RWPE2 (cell line): ENCODE data around the gene SHISA7.

ENCODE experiments used
- ATAC-seq: fragments of 200-7000 bp; cut with Tn5 transposase; 3 replicates; pipeline ENCODE4 v1.9.1; 2021; ENCODE audit warnings: low read depth
- DNase-seq: peaks from one replicate; pipeline ENCODE4 v3.0.0-alpha.2; 2020; ENCODE audit warnings: low spot score
- H3K27ac ChIP-seq: fragments of 450-650 bp; 2 replicates; pipeline ENCODE4 v1.5.1; 2017; ENCODE audit warnings: mild to moderate bottlenecking; ENCODE audit not compliant: poor library complexity, severe bottlenecking
- H3K27me3 ChIP-seq: fragments of 250-450 bp; sonication (Bioruptor Pico); 2 replicates; pipeline ENCODE4 v1.5.1; 2021; ENCODE audit warnings: mild to moderate bottlenecking, moderate library complexity; ENCODE audit not compliant: insufficient read depth, poor library complexity, severe bottlenecking
- H3K36me3 ChIP-seq: fragments of 250-450 bp; sonication (Bioruptor Pico); 2 replicates; pipeline ENCODE4 v1.5.1; 2020; ENCODE audit warnings: low read depth, mild to moderate bottlenecking, moderate library complexity
- H3K4me1 ChIP-seq: fragments of 250-450 bp; sonication (Bioruptor Pico); 2 replicates; pipeline ENCODE4 v1.5.1; 2021; ENCODE audit warnings: mild to moderate bottlenecking, moderate library complexity; ENCODE audit not compliant: insufficient read depth, poor library complexity, severe bottlenecking
- H3K4me3 ChIP-seq: fragments of 250-450 bp; sonication (Bioruptor Pico); 2 replicates; pipeline ENCODE4 v1.5.1; 2021; ENCODE audit warnings: mild to moderate bottlenecking, moderate library complexity; ENCODE audit not compliant: severe bottlenecking
- H3K9me3 ChIP-seq: fragments of 250-450 bp; sonication (Bioruptor Pico); 2 replicates; pipeline ENCODE4 v1.5.1; 2021; ENCODE audit warnings: mild to moderate bottlenecking, moderate library complexity; ENCODE audit not compliant: severe bottlenecking
- CTCF ChIP-seq: fragments of 450-650 bp; IDR thresholded peaks from one replicate; pipeline ENCODE4 v1.5.1; 2017; ENCODE audit warnings: mild to moderate bottlenecking, moderate library complexity; ENCODE audit not compliant: poor library complexity, severe bottlenecking

Gene SHISA7

GRCh38 chr19:55474269-55475265 lies 31.5 kb upstream of the SHISA7 start:
- Histone ChIP-seq H3K4me3 (no peak overlapping the region), H3K9me3 (no peaks in the 10 kb centered on the region), H3K36me3 (no peaks in the 10 kb centered on the region), H3K27me3 (no peaks in the 10 kb centered on the region), H3K27ac (peak overlapping the region; percentile 77), H3K4me1 (peaks cover 9% of the 10 kb centered on the region)
- DNase-seq: no peak
- no peak for ATAC-seq
- no peak for TF ChIP-seq CTCF

- H3K27ac ChIP-seq: peak overlapping the region; percentile 77
- no peaks in the 10 kb centered on the region for H3K9me3 ChIP-seq
- H3K4me1 ChIP-seq: peaks cover 9% of the 10 kb centered on the region
- ATAC-seq (no peak), DNase-seq (no peak)
- no peak for TF ChIP-seq CTCF
- H3K27me3 ChIP-seq: no peaks in the 10 kb centered on the region
- H3K36me3 ChIP-seq: no peaks in the 10 kb centered on the region
- no peak overlapping the region for H3K4me3 ChIP-seq
Measured at GRCh38 chr19:55473225-55474012, 30.3 kb upstream of the SHISA7 start.

- Histone ChIP-seq H3K27me3 (no peaks in the 10 kb centered on the region), H3K9me3 (no peaks in the 10 kb centered on the region), H3K4me3 (no peak overlapping the region), H3K4me1 (peaks cover 5% of the 10 kb centered on the region), H3K36me3 (no peaks in the 10 kb centered on the region), H3K27ac (no peak overlapping the region)
- no peak for TF ChIP-seq CTCF
- DNase-seq (no peak), ATAC-seq (peak; percentile 57; the same call in 2 of the 3 replicates)
Measured at GRCh38 chr19:55472463-55472862, 29.4 kb upstream of the SHISA7 start.

- no peak overlapping the region for H3K27ac ChIP-seq
- H3K4me1 ChIP-seq: peaks cover 5% of the 10 kb centered on the region
- no peaks in the 10 kb centered on the region for H3K27me3 ChIP-seq
Measured at GRCh38 chr19:55471266-55471665, 28.2 kb upstream of the SHISA7 start.

More at GRCh38 chr19:55471266-55471665, 28.2 kb upstream of the SHISA7 start:
- DNase-seq: no peak
- no peak for ATAC-seq
- Histone ChIP-seq H3K9me3 (no peaks in the 10 kb centered on the region), H3K36me3 (no peaks in the 10 kb centered on the region), H3K4me3 (no peak overlapping the region)
- no peak for TF ChIP-seq CTCF
